NCI-H2171 treated with DMSO at 0.1 percent for 48 hours (cell line): Measurements from ENCODE around the gene PET117.
"Not testable (repeated sequence)": the region's sequence is repeated elsewhere in the genome, so short reads cannot be mapped to it uniquely, and the experiment has no call there.

Experiments used
- DNase-seq: peaks from one replicate; lab custom pipeline; 2025; lab: John Stamatoyannopoulos, UW

Gene PET117

DNA sequence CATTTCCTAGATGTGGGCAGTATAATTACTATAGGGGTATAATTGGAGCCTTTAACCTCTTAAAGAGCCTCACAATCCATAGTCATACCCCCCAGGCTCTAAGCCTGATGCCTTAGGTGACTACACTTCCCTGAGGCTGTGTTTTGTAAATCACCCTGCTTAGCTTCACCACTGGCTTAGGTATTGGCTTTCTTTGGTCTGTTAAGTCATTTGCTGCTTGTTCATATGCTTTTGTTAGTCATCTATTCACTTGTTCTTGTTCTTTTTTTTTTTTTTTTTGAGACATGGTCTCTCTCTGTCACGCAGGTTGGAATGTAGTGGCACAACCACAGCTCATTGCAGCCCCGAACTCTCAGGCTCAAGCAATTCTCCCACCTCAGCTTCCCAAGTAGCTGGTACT, 26.7 kb downstream of the PET117 start:
- no peak for DNase-seq

DNA sequence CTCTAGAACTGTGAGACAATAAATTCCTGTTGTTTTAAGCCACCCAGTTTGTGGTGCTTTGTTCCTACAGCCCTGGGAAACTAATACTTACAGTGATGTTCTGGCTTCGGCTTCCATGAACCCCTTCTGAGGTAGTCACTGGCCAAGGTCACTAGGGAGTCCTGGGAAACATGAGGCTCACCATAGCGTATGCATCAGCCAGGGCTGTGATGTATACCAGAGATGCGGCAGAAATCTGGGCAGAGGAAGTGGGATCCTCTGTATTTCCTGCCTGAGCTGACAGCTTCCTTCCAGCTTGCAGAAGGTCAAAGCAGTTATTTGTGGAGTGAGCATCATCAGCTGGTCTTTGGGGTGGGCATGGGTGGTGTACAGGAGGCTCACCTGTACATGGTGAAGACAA, 27.9 kb downstream of the PET117 start:
- DNase-seq, result no peak

DNA sequence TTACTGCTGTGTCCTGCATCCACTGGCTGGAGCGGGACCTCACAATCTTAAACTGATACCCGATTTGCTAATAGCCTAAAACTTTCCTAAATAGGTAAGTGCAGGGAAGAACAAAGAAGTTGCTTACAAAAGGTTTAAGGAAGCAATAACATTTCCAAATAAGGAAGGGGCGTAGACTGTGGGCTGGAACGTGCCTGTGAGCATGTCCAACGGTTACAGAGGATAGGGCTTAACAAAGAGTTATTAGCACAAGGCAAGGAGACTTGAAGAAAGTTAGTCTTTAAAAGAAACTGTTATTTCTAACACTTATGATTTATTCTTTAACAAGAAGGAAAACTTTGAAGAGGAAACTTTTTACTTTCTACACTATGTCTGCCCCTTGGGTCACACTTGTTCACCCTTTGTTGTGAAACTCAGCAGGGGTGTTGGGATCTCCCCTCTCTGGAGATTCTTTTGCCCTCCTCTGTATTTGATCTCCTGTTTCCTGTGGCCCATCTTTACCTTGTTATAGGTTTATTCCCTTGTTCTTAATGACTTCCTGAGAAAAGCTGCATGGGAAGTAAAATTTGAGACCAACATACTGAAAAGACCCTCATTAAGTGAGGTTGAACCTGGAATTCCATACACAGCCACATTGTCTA, 28.7 kb downstream of the PET117 start:
- no peak for DNase-seq

DNA sequence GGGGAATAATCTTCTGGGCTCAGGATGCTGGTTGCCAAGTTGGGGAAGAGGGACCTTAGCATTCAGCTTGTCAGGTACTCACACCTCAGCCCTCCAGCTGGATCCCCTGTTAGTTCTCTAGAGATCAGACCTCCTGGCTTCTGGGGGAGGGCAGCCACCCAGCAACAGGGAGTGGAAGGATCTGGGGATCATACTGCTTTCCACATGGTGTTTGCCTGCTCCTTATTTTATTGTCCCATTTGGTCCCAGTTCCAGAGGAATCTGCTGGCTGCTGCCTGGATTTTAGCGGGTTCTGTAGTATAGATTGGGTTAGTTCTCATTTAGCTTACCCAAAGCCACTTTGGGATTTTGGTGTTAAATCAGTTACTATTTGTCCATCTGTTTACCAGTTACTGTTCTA, 29.3 kb downstream of the PET117 start:
- no peak for DNase-seq

DNA sequence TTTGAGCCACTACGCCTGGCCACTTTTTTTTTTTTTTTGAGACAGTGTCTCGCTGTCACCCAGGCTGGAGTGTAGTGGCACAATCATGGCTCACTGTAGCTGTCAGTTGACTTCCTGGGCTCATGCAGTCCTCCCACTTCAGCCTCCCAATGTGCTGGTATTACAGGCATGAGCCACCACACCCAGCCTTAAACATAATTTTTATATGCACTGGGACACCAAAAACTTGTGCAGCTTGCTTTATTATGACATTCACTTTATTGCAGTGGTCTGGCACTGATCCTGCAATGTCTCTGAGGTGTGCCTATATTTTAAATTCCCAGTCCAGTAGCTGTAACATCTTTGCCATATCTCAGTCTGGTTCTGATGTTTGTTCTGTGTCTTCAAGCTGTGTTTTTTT, 34.7 kb downstream of the PET117 start:
- DNase-seq, result no peak

DNA sequence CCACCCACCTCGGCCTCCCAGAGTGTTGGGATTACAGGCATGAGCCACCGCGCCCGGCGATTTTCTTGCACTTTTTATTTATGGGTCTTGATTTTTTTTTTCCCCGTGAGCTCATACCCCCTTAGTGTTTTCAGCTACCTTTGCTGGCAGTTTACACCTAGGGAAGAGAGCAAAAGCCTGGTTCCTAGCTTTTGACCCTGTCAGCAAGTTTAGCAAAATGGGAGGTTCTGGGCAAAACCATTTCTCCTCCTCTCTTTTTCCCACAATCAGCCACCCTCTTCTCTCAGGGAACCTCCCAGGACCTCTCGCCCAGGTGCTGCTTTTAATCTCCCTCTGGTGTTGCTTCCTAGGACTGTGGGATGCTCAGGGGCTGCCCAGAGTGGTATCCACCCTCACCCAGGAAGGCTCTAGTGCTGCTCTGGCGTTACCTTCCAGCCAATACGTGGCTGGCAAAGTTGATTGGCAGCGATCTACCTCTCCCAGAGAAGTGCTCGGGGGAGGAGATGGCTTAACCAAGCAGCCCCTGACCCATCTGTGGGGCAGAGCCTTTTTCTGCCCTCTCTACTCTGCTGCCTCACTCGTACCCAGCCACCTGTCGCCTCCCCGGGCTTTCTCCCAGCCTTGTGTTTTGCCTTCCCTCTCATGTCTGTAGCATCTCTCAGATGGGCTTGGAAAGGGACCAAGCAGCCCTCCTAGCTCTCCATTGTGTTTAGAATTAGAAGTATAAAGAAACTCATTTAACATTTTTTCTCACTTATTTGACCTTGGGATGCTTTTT, 37.4 kb downstream of the PET117 start:
- DNase-seq, result no peak

DNA sequence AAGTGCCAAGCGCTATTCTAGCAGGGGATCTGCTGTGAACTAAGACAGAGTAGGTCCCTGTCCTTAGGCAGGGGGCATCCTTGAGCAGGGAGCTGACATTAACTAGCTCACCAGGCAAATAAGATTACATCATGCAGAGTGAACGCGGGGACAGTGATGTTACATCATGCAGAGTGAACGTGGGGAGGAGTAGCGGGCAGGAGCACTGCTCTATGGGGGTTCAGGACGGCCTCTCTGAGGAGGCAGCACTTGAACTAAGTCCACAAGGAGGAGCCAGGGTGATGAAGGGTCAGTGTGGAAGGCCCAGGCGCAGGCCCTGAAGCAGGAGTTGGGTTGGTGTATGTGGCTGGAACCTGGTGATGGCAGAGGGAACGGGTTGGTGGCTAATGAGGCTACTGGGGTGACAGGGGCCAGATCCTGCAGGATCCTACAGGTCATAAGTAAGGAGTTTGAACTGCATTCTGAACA, 38.7 kb downstream of the PET117 start:
- no peak for DNase-seq

DNA sequence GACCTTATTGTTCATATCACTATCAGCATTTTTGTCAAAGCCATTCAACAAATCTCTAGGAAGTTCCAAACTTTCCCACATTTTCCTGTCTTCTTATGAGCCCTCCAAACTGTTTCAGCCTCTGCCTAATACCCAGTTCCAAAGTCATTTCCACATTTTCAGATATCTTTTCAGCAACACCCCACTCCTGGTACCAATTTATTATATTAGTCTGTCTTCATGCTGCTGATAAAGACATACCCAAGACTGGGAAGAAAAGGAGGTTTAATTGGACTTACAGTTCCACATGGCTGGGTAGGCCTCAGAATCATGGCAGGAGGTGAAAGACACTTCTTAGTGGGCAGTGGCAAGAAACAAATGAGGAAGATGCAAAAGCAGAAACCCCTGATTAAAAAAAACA, 42.7 kb downstream of the PET117 start:
- DNase-seq, result not testable (repeated sequence)

DNA sequence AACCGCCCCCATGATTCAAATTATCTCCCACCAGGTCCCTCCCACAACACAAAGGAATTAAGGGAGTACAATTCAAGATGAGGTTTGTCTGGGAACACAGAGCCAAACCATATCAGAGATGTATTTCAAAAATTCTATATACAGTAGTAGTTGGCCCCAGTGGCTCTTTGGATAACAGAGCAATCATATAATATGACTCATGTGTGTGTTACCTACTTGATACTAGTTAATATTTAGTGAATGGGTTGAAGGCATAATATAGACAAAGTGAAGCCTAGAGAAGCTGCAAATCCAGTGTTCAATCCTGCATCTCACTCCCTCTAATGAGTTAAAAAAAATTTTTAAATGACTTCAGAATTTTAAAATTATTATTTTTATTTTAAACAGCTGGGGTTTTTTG, 43.2 kb downstream of the PET117 start:
- DNase-seq, result no peak

DNA sequence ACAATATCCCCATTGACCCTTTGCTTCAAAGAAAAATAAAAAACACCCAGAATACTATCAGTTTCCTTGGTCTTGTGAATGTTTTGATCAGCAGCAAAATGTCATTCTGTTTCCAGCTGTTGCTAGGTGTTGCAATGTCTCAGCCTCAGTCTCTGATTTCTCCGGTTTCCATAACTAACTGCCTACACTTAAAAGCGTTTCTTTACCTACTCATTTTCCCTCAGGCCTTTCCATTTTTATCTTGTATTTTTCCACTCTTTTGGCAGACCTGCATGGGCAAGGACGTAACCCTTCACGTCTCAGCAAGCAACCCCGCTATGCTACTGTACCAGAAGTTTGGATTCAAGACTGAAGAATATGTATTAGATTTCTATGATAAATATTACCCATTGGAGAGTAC, 49.4 kb downstream of the PET117 start:
- no peak for DNase-seq

DNA sequence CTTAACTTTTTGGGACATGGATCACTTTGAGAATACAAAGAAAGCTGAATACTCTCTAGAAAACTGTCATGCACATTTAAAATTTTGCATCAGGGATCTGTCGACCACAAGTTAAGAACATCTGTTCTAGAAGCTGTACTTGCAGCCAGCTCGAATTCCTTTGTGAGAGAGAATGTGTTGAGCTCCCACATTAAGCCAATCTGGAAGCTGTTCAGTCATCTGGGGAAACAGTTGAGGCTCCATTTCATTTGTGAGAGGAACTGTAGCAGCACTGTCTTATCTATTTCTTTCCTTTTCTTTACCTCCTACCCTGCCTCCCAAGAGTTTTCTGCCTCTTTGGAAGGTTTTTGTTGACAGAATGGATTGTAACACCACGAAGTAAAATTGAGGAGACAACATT, 50.8 kb downstream of the PET117 start:
- no peak for DNase-seq

DNA sequence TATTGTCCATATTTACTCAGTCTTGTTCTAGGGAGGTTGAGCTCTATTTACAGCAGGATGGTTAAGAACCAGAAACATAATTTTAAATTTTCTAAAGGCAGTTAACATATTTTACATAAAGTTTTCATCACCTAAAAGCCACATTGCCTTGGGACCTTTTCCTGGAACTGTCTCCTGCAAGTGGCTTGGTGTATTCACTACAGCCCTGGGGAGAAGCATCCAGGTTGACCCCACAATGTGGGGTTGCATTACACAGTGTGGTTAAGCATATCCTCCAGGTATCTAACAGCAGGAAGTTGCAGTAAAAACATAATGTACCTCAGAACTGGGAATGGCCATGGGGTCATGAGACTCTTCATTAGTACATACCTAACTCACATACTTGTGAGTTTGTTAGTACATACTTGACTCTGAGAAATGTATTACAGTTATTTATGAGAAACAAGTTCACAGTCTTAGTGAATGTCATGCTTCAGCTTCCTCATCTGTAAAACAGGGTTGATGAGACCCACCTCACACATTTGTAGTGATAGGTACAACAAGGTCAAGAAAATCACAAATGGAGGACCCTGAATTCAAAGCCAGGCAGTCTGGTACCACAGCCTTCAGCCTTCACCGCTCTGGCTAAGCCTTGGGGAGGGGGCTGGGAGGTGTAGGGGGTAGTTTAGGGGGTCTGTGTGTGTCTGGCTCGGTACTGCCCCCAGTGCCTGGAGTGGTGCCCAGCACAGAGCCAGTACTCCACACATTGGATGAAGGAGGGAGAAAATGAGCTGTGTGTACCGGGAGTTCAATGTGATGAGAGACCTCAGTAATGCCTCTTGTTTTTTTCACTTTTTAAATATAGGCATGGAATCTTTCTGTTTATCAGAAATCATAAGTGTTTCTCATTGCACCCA, 52.9 kb downstream of the PET117 start:
- no peak for DNase-seq

DNA sequence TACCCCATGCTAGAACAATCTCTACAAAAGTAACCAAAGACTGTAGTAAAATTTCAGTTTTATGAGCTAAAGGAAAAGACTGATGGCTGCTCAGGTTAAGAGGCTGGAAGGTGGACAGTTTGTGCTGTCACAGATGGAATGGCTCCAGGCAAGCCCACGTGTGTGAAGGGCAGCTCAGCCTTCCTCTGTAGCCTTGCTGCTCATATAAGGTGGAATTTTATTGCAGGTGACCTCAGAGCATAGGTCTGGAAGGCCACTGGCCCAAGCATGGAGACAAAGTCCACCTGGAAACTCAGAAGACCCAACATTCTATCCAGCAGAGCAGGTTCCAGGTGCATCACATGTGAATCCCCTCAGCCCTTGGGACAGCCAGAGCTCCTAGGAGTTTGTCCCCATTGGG, 53.6 kb downstream of the PET117 start:
- DNase-seq, result no peak
